ENCODE measurements around the gene TMEM247. TPM values are rescaled to one million over a fixed set of nuclear protein-coding genes. Genes with fewer than 3 reads are reported as not detected.

The TMEM247 gene
- total and polyA plus RNA-seq, 2 of the 8 experiments (the other 6 are each of a cell fraction or from before 2014, with no cell fraction given): not detected

DNA sequence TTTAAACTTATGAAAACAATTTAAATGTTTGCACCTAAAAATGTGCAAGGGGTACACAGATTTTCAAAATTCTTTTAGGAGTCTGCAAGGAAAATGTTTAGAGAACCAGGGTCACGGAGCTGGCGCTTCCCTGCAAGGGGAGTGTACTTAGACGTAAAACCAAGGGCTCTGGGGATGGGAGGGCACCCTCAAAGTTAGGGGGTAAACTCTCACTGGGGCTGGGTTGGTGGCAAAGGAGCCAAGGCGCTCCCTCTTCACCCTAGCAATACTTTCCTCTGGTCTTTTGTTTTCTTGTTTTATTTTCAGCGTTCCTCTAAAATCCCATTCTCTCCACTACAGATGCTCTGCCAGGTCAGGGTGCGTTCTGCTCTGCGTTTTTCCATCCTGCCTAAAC lies 20.0 kb downstream of the TMEM247 start:
- H3K14ac ChIP-seq (ENCODE audit: insufficient read length): no peak overlapping the region
- H3K23ac ChIP-seq (ENCODE audit: insufficient read length): no peak overlapping the region
- peak overlapping the region in 1 of 4 experiments; percentile 6; a peak in 1 of 7 replicates for H3K9ac ChIP-seq (replicated peaks in 1 of 4; ENCODE audit: extremely low read depth in 1 of 4, low read depth in 3 of 4, low read length in 3 of 4)
- DNase-seq (ENCODE audit: low read depth in 1 of 2, low spot score in 2 of 2): no peak
- H3K27me3 ChIP-seq (replicated peaks in 1 of 4; ENCODE audit: control insufficient read depth in 3 of 4, extremely low read depth in 1 of 4, insufficient read depth in 3 of 4, low read length in 3 of 4): peaks cover 0 to 14% (median 3%) of the 10 kb centered on the region in 4 experiments; a peak in 5 of 7 replicates
- H3K56ac ChIP-seq (replicated peaks; ENCODE audit: insufficient read length, low read depth, low read length): no peak overlapping the region
- H2BK20ac ChIP-seq (ENCODE audit: low read length): no peak overlapping the region
- H4K20me1 ChIP-seq (replicated peaks in 1 of 2; ENCODE audit: control insufficient read depth in 1 of 2, insufficient read depth in 2 of 2, low read length in 2 of 2): no peaks in the 10 kb centered on the region
- FAIRE-seq: no peak
- H3K4me3 ChIP-seq (ENCODE audit: extremely low read depth in 1 of 4, insufficient read depth in 2 of 4, low read depth in 3 of 4, low read length in 4 of 4): peak overlapping the region; percentile 66 to 82 (median 70); a peak in 6 of 8 replicates
- no peaks in the 10 kb centered on the region for H3K79me1 ChIP-seq (ENCODE audit: low read depth, low read length)
- no peak overlapping the region for H2BK12ac ChIP-seq (ENCODE audit: low read depth, low read length)
- no peak overlapping the region for H2AK5ac ChIP-seq (ENCODE audit: low read depth, low read length)
- no peak overlapping the region for H4K91ac ChIP-seq (replicated peaks; ENCODE audit: insufficient read length, low read length)
- ChIA-PET CTCF (ENCODE audit: partially characterized antibody) (no interaction called here), POLR2A (ENCODE audit: partially characterized antibody) (no interaction called here)
- no peak overlapping the region for H4K8ac ChIP-seq (ENCODE audit: extremely low read depth, insufficient read depth, low read length)
- H3K27ac ChIP-seq (ENCODE audit: low read depth, low read length): no peak overlapping the region
- peak overlapping the region; percentile 89 to 96 for H3K4me2 ChIP-seq (ENCODE audit: insufficient read depth in 1 of 2, low read depth in 2 of 2, low read length in 2 of 2)
- H3K4me1 ChIP-seq (replicated peaks in 1 of 4; ENCODE audit: control insufficient read depth in 3 of 4, insufficient read depth in 4 of 4, low read length in 3 of 4): no peaks in the 10 kb centered on the region
- no peak overlapping the region for H2BK15ac ChIP-seq (ENCODE audit: low read length)
- no peak overlapping the region for H4K5ac ChIP-seq (ENCODE audit: insufficient read length, low read depth, low read length)
- H2AFZ ChIP-seq (ENCODE audit: low read length): peak overlapping the region; percentile 72; the same call in 1 of the 2 replicates
- H3K9me3 ChIP-seq (ENCODE audit: insufficient read depth in 2 of 2, low read depth in 1 of 2, low read length in 1 of 2): no peaks in the 10 kb centered on the region
- no peak overlapping the region for H3K4ac ChIP-seq (replicated peaks; ENCODE audit: insufficient read length, low read depth, low read length)
- no peak overlapping the region for H2BK120ac ChIP-seq (replicated peaks; ENCODE audit: low read depth, low read length)
- 0 out of 2 replicates have a peak overlapping the region, but pooled peaks have one; percentile 3 for H2BK5ac ChIP-seq (ENCODE audit: low read depth, low read length)
- H3K36me3 ChIP-seq (ENCODE audit: control insufficient read depth in 2 of 4, insufficient read depth in 4 of 4, low read length in 3 of 4): no peaks in the 10 kb centered on the region
- no peaks in the 10 kb centered on the region for H3K79me2 ChIP-seq (ENCODE audit: control insufficient read depth in 1 of 2, insufficient read depth in 2 of 2, low read length in 2 of 2)
- no peak overlapping the region for H3K18ac ChIP-seq (ENCODE audit: extremely low read depth, low read length)
- peaks cover 8% of the 10 kb centered on the region for H3K23me2 ChIP-seq (ENCODE audit: low read depth, low read length)
- 9% methylated on average over 7 of the region's 7 CpGs; no CpG with 5 or more reads in 1 of the 2 experiments for WGBS, 2 experiments (ENCODE audit: extremely low coverage in 1 of 2, insufficient coverage in 1 of 2, insufficient read length in 1 of 2, insufficient replicate concordance in 2 of 2, low coverage in 1 of 2, low lambda C conversion rate in 2 of 2, missing lambda C conversion rate in 1 of 2)
- no peak for TF ChIP-seq TAF1 (IDR thresholded peaks at IDR 0.05; ENCODE audit: low read depth, low read length)
- TF ChIP-seq HDAC2 (IDR thresholded peaks at IDR 0.05; ENCODE audit: borderline replicate concordance in 1 of 2, low read depth in 2 of 2, low read length in 2 of 2): no peak
- TF ChIP-seq EP300 (IDR thresholded peaks at IDR 0.05; ENCODE audit: borderline replicate concordance in 1 of 2, low read depth in 2 of 2, low read length in 2 of 2): no peak
- TF ChIP-seq GTF2F1 (IDR thresholded peaks at IDR 0.05; ENCODE audit: borderline replicate concordance, low read depth, low read length): no peak
- no peak for TF ChIP-seq YY1 (IDR thresholded peaks at IDR 0.05; ENCODE audit: low read depth, low read length)
- no peak for TF ChIP-seq SP2 (IDR thresholded peaks at IDR 0.05; ENCODE audit: low read length)
- no peak for TF ChIP-seq POLR2AphosphoS5 (IDR thresholded peaks at IDR 0.05; ENCODE audit: low read depth, low read length)
- no peak for TF ChIP-seq RFX5 (IDR thresholded peaks at IDR 0.05; ENCODE audit: borderline replicate concordance, low read depth, low read length)

Measured in H1 (cell line).